Measurements from ENCODE around the gene TTI1.

DNA sequence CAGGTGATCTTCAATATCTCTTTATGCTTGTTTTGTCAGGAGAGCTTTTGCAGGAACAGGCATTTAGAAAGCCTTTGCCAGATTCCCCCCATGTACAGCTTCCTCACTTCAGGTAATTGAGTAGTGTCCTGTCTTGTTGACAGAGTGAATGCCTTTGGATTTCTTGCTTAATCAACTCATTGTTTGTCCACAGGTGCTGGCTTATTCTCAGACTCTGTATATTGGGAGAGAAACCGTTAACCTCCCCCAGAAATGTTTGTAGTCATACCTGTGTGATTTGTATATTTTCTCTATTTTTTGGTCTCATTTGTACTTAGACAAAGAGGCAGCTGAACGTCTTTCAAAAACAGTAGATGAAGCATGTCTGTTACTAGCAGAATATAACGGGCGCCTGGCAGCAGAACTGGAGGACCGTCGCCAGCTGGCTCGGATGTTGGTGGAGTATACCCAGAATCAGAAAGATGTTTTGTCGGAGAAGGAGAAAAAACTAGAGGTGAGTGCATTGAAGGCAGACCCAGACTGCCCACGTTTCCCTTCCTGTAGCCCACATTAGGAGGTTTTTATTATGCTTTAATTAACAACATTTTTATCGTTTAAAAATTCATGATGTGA is 32.6 kb upstream of the TTI1 start:
- TF ChIP-seq, protein P1, sequence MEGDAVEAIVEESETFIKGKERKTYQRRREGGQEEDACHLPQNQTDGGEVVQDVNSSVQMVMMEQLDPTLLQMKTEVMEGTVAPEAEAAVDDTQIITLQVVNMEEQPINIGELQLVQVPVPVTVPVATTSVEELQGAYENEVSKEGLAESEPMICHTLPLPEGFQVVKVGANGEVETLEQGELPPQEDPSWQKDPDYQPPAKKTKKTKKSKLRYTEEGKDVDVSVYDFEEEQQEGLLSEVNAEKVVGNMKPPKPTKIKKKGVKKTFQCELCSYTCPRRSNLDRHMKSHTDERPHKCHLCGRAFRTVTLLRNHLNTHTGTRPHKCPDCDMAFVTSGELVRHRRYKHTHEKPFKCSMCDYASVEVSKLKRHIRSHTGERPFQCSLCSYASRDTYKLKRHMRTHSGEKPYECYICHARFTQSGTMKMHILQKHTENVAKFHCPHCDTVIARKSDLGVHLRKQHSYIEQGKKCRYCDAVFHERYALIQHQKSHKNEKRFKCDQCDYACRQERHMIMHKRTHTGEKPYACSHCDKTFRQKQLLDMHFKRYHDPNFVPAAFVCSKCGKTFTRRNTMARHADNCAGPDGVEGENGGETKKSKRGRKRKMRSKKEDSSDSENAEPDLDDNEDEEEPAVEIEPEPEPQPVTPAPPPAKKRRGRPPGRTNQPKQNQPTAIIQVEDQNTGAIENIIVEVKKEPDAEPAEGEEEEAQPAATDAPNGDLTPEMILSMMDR (IDR thresholded peaks at IDR 0.05): no peak
- no peak for TF ChIP-seq POLR2A (IDR thresholded peaks at IDR 0.05)
